Keratinocyte (primary cell): ENCODE measurements around the gene USP6. TPM values are rescaled to one million over a fixed set of nuclear protein-coding genes. Genes with fewer than 3 reads are reported as not detected.

Experiments
- DNase-seq: peaks from one replicate; pipeline ENCODE4 v3.0.0-alpha.2; 2011; ENCODE audit warnings: low read depth, missing footprints, low spot score
- FAIRE-seq: peaks from 2 replicates; lab custom pipeline; 2011; peaks lifted over from hg19 to GRCh38; lab: Jason Lieb, UNC
- H2AFZ ChIP-seq: 2 replicates; pipeline ENCODE4 v1.6.0; 2012; ENCODE audit warnings: low read length, control low read depth, inconsistent platforms; ENCODE audit not compliant: control insufficient read depth
- H3K27ac ChIP-seq: 2 replicates; pipeline ENCODE4 v1.5.1; 2011; ENCODE audit warnings: low read length; ENCODE audit not compliant: control insufficient read depth, insufficient read depth
- H3K27me3 ChIP-seq: 3 replicates; pipeline ENCODE4 v1.6.0; 2011; ENCODE audit warnings: low read length; ENCODE audit not compliant: control insufficient read depth, insufficient read depth; ENCODE audit errors: extremely low read depth
- H3K36me3 ChIP-seq, 2 experiments: 2 replicates in 1 of 2; 3 replicates in 1 of 2; pipeline ENCODE4 v1.5.1; 2011; ENCODE audit warnings: low read length in 2 of 2, mild to moderate bottlenecking in 1 of 2; ENCODE audit not compliant: control insufficient read depth in 2 of 2, insufficient read depth in 2 of 2; ENCODE audit errors: extremely low read depth in 1 of 2
- H3K4me1 ChIP-seq: 3 replicates; pipeline ENCODE4 v1.5.1; 2011; ENCODE audit warnings: low read length; ENCODE audit not compliant: control insufficient read depth, insufficient read depth; ENCODE audit errors: extremely low read depth
- H3K4me2 ChIP-seq: 3 replicates; pipeline ENCODE4 v1.6.0; 2011; ENCODE audit warnings: low read depth, low read length; ENCODE audit not compliant: control insufficient read depth, insufficient read depth; ENCODE audit errors: extremely low read depth
- H3K4me3 ChIP-seq, 3 experiments: fragments of 200-600 bp in 1 of 3; sonication (generic) in 1 of 3; 2 replicates in 2 of 3; 3 replicates in 1 of 3; pipeline ENCODE4 v1.5.1; 2011 to 2016; ENCODE audit warnings: low read length in 3 of 3, mild to moderate bottlenecking in 3 of 3, control low read depth in 2 of 3, inconsistent platforms in 1 of 3, low read depth in 1 of 3, mixed read lengths in 1 of 3, mixed run types in 1 of 3, moderate library complexity in 1 of 3; ENCODE audit not compliant: control insufficient read depth in 2 of 3, insufficient read depth in 2 of 3; ENCODE audit errors: extremely low read depth in 1 of 3
- H3K79me2 ChIP-seq: 2 replicates; pipeline ENCODE4 v1.6.0; 2012; ENCODE audit warnings: low read length; ENCODE audit not compliant: control insufficient read depth, insufficient read depth
- H3K9ac ChIP-seq: 3 replicates; pipeline ENCODE4 v1.6.0; 2011; ENCODE audit warnings: low read length; ENCODE audit not compliant: control insufficient read depth, insufficient read depth; ENCODE audit errors: extremely low read depth
- H3K9me1 ChIP-seq: 3 replicates; pipeline ENCODE4 v1.6.0; 2011; ENCODE audit warnings: low read length; ENCODE audit not compliant: control insufficient read depth, insufficient read depth; ENCODE audit errors: extremely low read depth
- H3K9me3 ChIP-seq: 2 replicates; pipeline ENCODE4 v1.5.1; 2012; ENCODE audit warnings: low read depth, low read length; ENCODE audit not compliant: control insufficient read depth
- H4K20me1 ChIP-seq: 3 replicates; pipeline ENCODE4 v1.6.0; 2011; ENCODE audit warnings: low read length; ENCODE audit not compliant: control insufficient read depth, insufficient read depth; ENCODE audit errors: extremely low read depth
- EZH2 ChIP-seq: IDR thresholded peaks from one replicate; pipeline ENCODE4 v1.6.1; 2012; ENCODE audit warnings: inconsistent platforms, mild to moderate bottlenecking, low read length, moderate library complexity
- dilution Hi-C: fragments of 300-500 bp; cut with MboI; formaldehyde crosslinking; loops from one replicate; pipeline ENCODE4 v1.7.0; 2020; ENCODE audit warnings: low sequenced_read_pairs; ENCODE audit not compliant: extremely low pct_ligation_motif_present
- polyA plus RNA-seq, 5 experiments: library from polyadenylated mRNA; depleted of rRNA in 3 of 5; stranded (reverse) in 3 of 5; stranded (forward) in 1 of 5; unstranded in 1 of 5; fragments of >200 nt; gene quantifications; 1 replicate in 1 of 5; 2 replicates in 3 of 5; 3 replicates in 1 of 5; pipeline versions ENCODE4 v1.2.1 to v1.2.3, GENCODE V29; 2011 to 2012; ENCODE audit warnings: missing spikeins in 2 of 5, low read depth in 1 of 5, low replicate concordance in 1 of 5
- TF ChIP-seq, protein P1 (sequence below), 3 experiments: IDR thresholded peaks in 1 of 3; conservative IDR thresholded peaks in 1 of 3; optimal IDR thresholded peaks in 1 of 3; 2 replicates in 2 of 3; 3 replicates in 1 of 3; pipeline versions ENCODE3 to v1.5.1; 2011; ENCODE audit warnings: low read length in 3 of 3, mild to moderate bottlenecking in 3 of 3, moderate library complexity in 2 of 3, control low read depth in 1 of 3, inconsistent platforms in 1 of 3; ENCODE audit not compliant: insufficient read depth in 2 of 3; ENCODE audit errors: extremely low read depth in 1 of 3

The USP6 gene
- polyA plus RNA-seq, 1 donor (not counting 4 experiments of a cell fraction or from before 2014, with no cell fraction given) = not detected

DNA sequence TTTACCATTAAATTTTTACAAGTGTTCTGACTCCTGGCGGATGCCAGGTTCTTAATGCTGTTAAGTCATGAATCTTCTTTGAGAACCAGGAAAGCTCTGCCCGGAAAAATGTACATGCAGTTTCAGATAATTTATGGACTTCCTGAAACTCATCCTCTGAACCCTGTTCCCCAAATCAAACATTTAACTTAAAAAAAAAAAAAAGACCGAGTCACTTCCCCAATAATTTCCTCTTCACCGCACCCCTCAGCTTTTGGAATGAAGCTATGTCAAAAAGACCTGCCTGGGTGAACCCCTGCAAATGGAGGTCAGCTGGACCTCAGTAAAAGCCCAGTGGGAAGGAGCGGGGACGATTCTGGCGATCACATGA is 19.1 kb upstream of the USP6 start:
- H2AFZ ChIP-seq = no peak overlapping the region
- H3K9me1 ChIP-seq = no peaks in the 10 kb centered on the region
- no peak overlapping the region for H3K27ac ChIP-seq
- no peak overlapping the region for H3K4me2 ChIP-seq
- no peaks in the 10 kb centered on the region for H4K20me1 ChIP-seq
- peaks cover 15% of the 10 kb centered on the region for H3K27me3 ChIP-seq
- no peaks in the 10 kb centered on the region for H3K4me1 ChIP-seq
- FAIRE-seq (no peak), DNase-seq (no peak)
- peaks cover 0 to 1% of the 10 kb centered on the region in 2 experiments for H3K36me3 ChIP-seq
- TF ChIP-seq, protein P1, sequence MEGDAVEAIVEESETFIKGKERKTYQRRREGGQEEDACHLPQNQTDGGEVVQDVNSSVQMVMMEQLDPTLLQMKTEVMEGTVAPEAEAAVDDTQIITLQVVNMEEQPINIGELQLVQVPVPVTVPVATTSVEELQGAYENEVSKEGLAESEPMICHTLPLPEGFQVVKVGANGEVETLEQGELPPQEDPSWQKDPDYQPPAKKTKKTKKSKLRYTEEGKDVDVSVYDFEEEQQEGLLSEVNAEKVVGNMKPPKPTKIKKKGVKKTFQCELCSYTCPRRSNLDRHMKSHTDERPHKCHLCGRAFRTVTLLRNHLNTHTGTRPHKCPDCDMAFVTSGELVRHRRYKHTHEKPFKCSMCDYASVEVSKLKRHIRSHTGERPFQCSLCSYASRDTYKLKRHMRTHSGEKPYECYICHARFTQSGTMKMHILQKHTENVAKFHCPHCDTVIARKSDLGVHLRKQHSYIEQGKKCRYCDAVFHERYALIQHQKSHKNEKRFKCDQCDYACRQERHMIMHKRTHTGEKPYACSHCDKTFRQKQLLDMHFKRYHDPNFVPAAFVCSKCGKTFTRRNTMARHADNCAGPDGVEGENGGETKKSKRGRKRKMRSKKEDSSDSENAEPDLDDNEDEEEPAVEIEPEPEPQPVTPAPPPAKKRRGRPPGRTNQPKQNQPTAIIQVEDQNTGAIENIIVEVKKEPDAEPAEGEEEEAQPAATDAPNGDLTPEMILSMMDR (optimal IDR thresholded peaks at IDR 0.05 in 1 of 3, IDR thresholded peaks at IDR 0.05 in 1 of 3, conservative IDR thresholded peaks at IDR 0.05 in 1 of 3; ENCODE audit: extremely low read depth in 1 of 3, insufficient read depth in 2 of 3, low read length in 3 of 3) = no peak
- no peak for TF ChIP-seq EZH2
- dilution Hi-C loops = no loop called here
- H3K9ac ChIP-seq = no peak overlapping the region
- no peak overlapping the region for H3K4me3 ChIP-seq
- H3K79me2 ChIP-seq = no peaks in the 10 kb centered on the region
- peaks cover 33% of the 10 kb centered on the region for H3K9me3 ChIP-seq

DNA sequence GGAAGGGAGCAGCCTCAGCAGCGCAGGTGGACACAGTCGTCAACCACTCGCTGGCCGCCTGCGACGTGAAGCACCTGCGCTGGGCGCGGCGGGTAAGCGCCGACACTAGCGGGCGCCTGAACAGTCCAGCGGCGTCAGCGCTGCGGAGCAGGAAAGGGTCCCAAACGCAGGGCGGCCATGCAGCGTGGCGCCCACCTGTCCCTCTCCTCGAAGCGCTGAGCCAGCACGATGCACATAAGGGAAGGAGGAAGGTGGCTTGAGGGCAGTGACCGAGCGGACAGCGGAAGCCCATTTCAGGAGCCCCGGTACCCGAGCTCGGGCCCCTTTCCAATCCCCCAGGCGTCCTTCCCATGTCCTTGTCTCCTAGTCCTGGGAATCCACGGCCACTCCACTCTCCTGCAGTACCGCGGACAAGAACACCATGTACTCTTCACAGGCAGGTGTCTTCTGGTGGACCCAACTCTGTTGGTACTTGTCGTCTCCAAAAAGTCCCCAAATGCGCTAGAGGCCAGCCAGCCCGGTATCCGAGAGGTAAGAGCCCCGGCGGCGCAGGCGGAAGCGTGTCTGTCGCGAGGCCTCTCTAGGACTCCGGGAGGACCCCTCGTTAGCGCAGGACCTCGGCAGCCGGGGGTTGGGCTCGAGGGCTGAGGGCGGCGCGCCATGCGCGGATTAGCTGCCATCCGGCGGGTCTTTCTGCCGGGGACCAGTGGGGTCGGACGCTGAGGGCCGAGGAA is 18.6 kb upstream of the USP6 start:
- no peak for DNase-seq

More for the DNA sequence above, 18.6 kb upstream of the USP6 start:
- H3K9me1 ChIP-seq = no peaks in the 10 kb centered on the region
- H3K79me2 ChIP-seq = no peaks in the 10 kb centered on the region
- H3K4me1 ChIP-seq = no peaks in the 10 kb centered on the region
- H2AFZ ChIP-seq = no peak overlapping the region
- no peak overlapping the region for H3K4me2 ChIP-seq
- no peak overlapping the region for H3K4me3 ChIP-seq
- peak; percentile 43 for TF ChIP-seq EZH2
- TF ChIP-seq, protein P1 (optimal IDR thresholded peaks at IDR 0.05 in 1 of 3, IDR thresholded peaks at IDR 0.05 in 1 of 3, conservative IDR thresholded peaks at IDR 0.05 in 1 of 3; ENCODE audit: extremely low read depth in 1 of 3, insufficient read depth in 2 of 3, low read length in 3 of 3) = no peak
- no peak for FAIRE-seq
- dilution Hi-C loops = no loop called here
- peaks cover 15% of the 10 kb centered on the region for H3K27me3 ChIP-seq
- H4K20me1 ChIP-seq = no peaks in the 10 kb centered on the region
- no peaks in the 10 kb centered on the region for H3K36me3 ChIP-seq
- no peak overlapping the region for H3K27ac ChIP-seq
- peaks cover 32% of the 10 kb centered on the region for H3K9me3 ChIP-seq
- H3K9ac ChIP-seq = no peak overlapping the region
